H1 (cell line): ENCODE measurements around the gene GRIA4. TPM values are rescaled to one million over a fixed set of nuclear protein-coding genes. Genes with fewer than 3 reads are reported as not detected.

Source experiments
- CTCF ChIA-PET: fragments of 300-600 bp; sonication (Branson Sonifier 250); formaldehyde crosslinking; loops from one replicate; lab custom pipeline; 2021; ENCODE audit not compliant: partially characterized antibody; lab: Charles Lee
- POLR2A ChIA-PET: fragments of 300-600 bp; sonication (Branson Sonifier 250); formaldehyde crosslinking; loops from one replicate; lab custom pipeline; 2021; ENCODE audit warnings: inconsistent platforms; ENCODE audit not compliant: partially characterized antibody; lab: Charles Lee
- DNase-seq, 2 experiments: peaks; one replicate each; pipeline versions ENCODE4 v3.0.0 to v3.0.0-alpha.2; 2010 to 2022; ENCODE audit warnings: low spot score in 2 of 2, low read depth in 1 of 2, mixed read lengths in 1 of 2
- FAIRE-seq: peaks from 2 replicates; lab custom pipeline; 2011; peaks lifted over from hg19 to GRCh38; lab: Jason Lieb, UNC
- H2AFZ ChIP-seq: 2 replicates; pipeline ENCODE4 v1.8.1; 2012; ENCODE audit warnings: low read length, inconsistent platforms
- H2AK5ac ChIP-seq: 2 replicates; pipeline ENCODE4 v1.6.1; 2013; ENCODE audit warnings: low read depth, low read length
- H2BK120ac ChIP-seq: replicated peaks from 2 replicates; pipeline ENCODE3; 2013; ENCODE audit warnings: low read depth, low read length, inconsistent platforms
- H2BK12ac ChIP-seq: 2 replicates; pipeline ENCODE4 v1.6.1; 2013; ENCODE audit warnings: low read depth, low read length
- H2BK15ac ChIP-seq: 2 replicates; pipeline ENCODE4 v1.6.1; 2013; ENCODE audit warnings: low read length
- H2BK20ac ChIP-seq: 2 replicates; pipeline ENCODE4 v1.6.1; 2013; ENCODE audit warnings: low read length
- H2BK5ac ChIP-seq: 2 replicates; pipeline ENCODE4 v1.6.1; 2013; ENCODE audit warnings: low read depth, low read length
- H3K14ac ChIP-seq: 2 replicates; pipeline ENCODE4 v1.6.1; 2013; ENCODE audit warnings: inconsistent platforms; ENCODE audit not compliant: insufficient read length
- H3K18ac ChIP-seq: 2 replicates; pipeline ENCODE4 v1.6.1; 2013; ENCODE audit warnings: low read length; ENCODE audit errors: extremely low read depth
- H3K23ac ChIP-seq: 2 replicates; pipeline ENCODE4 v1.6.1; 2013; ENCODE audit warnings: inconsistent platforms; ENCODE audit not compliant: insufficient read length
- H3K23me2 ChIP-seq: 2 replicates; pipeline ENCODE4 v1.6.1; 2013; ENCODE audit warnings: low read depth, low read length
- H3K27ac ChIP-seq: 2 replicates; pipeline ENCODE4 v1.6.1; 2011; ENCODE audit warnings: low read depth, low read length, inconsistent platforms
- H3K27me3 ChIP-seq, 4 experiments: replicated peaks in 1 of 4; 1 replicate in 1 of 4; 2 replicates in 3 of 4; pipeline versions ENCODE4 v1.6.1 to v1.8.1; 2011 to 2013; ENCODE audit warnings: low read length in 3 of 4, mild to moderate bottlenecking in 3 of 4, inconsistent platforms in 2 of 4, mixed read lengths in 2 of 4, moderate library complexity in 1 of 4; ENCODE audit not compliant: control insufficient read depth in 3 of 4, insufficient read depth in 3 of 4; ENCODE audit errors: extremely low read depth in 1 of 4
- H3K36me3 ChIP-seq, 4 experiments: 2 replicates each; pipeline versions ENCODE4 v1.6.1 to v1.8.1; 2011 to 2013; ENCODE audit warnings: mild to moderate bottlenecking in 4 of 4, low read length in 3 of 4, moderate library complexity in 2 of 4, control low read depth in 1 of 4, inconsistent platforms in 1 of 4; ENCODE audit not compliant: insufficient read depth in 4 of 4, control insufficient read depth in 2 of 4
- H3K4ac ChIP-seq: replicated peaks from 2 replicates; pipeline ENCODE3; 2013; ENCODE audit warnings: low read length, low read depth, mixed read lengths, inconsistent platforms; ENCODE audit not compliant: insufficient read length
- H3K4me1 ChIP-seq, 4 experiments: replicated peaks in 1 of 4; 1 replicate in 1 of 4; 2 replicates in 3 of 4; pipeline versions ENCODE4 v1.6.1 to v1.8.1; 2011 to 2013; ENCODE audit warnings: low read length in 3 of 4, inconsistent platforms in 2 of 4, mixed read lengths in 1 of 4; ENCODE audit not compliant: insufficient read depth in 4 of 4, control insufficient read depth in 3 of 4
- H3K4me2 ChIP-seq, 2 experiments: 2 replicates each; pipeline versions ENCODE4 v1.6.1 to v1.8.1; 2011 to 2013; ENCODE audit warnings: low read depth in 2 of 2, low read length in 2 of 2, control low read depth in 1 of 2, inconsistent platforms in 1 of 2, mild to moderate bottlenecking in 1 of 2; ENCODE audit not compliant: insufficient read depth in 1 of 2
- H3K4me3 ChIP-seq, 4 experiments: fragments of 200-600, 300-600 bp in 1 of 4; sonication (generic), shearing (Covaris generic), sonication (Bioruptor Twin) in 1 of 4; 2 replicates each; pipeline versions ENCODE4 v1.5.1 to v1.8.1; 2011 to 2016; ENCODE audit warnings: low read length in 4 of 4, low read depth in 3 of 4, control low read depth in 2 of 4, inconsistent platforms in 2 of 4, mild to moderate bottlenecking in 2 of 4, mixed read lengths in 1 of 4, moderate library complexity in 1 of 4; ENCODE audit not compliant: insufficient read depth in 2 of 4; ENCODE audit errors: extremely low read depth in 1 of 4
- H3K56ac ChIP-seq: replicated peaks from 2 replicates; pipeline ENCODE3; 2013; ENCODE audit warnings: low read depth, mild to moderate bottlenecking, mixed read lengths, low read length, inconsistent platforms; ENCODE audit not compliant: insufficient read length
- H3K79me1 ChIP-seq: 2 replicates; pipeline ENCODE4 v1.6.1; 2013; ENCODE audit warnings: low read depth, low read length, control low read depth
- H3K79me2 ChIP-seq, 2 experiments: 2 replicates each; pipeline versions ENCODE4 v1.6.1 to v1.8.1; 2012 to 2013; ENCODE audit warnings: low read length in 2 of 2, mild to moderate bottlenecking in 2 of 2, inconsistent platforms in 1 of 2; ENCODE audit not compliant: insufficient read depth in 2 of 2, control insufficient read depth in 1 of 2
- H3K9ac ChIP-seq, 4 experiments: replicated peaks in 1 of 4; 1 replicate in 1 of 4; 2 replicates in 3 of 4; pipeline versions ENCODE4 v1.6.1 to v1.8.1; 2011 to 2013; ENCODE audit warnings: low read depth in 3 of 4, low read length in 3 of 4, control low read depth in 2 of 4, mild to moderate bottlenecking in 2 of 4, moderate library complexity in 2 of 4, inconsistent platforms in 1 of 4; ENCODE audit errors: extremely low read depth in 1 of 4
- H3K9me3 ChIP-seq, 2 experiments: 2 replicates each; pipeline versions ENCODE4 v1.6.1 to v1.8.1; 2012 to 2013; ENCODE audit warnings: mild to moderate bottlenecking in 2 of 2, moderate library complexity in 2 of 2, control low read depth in 1 of 2, inconsistent platforms in 1 of 2, low read depth in 1 of 2, low read length in 1 of 2, mixed read lengths in 1 of 2; ENCODE audit not compliant: insufficient read depth in 2 of 2
- H4K20me1 ChIP-seq, 2 experiments: replicated peaks in 1 of 2; 2 replicates each; pipeline versions ENCODE3 to v1.8.1; 2011 to 2013; ENCODE audit warnings: inconsistent platforms in 2 of 2, low read length in 2 of 2, mild to moderate bottlenecking in 1 of 2; ENCODE audit not compliant: insufficient read depth in 2 of 2, control insufficient read depth in 1 of 2
- H4K5ac ChIP-seq: 2 replicates; pipeline ENCODE4 v1.6.1; 2013; ENCODE audit warnings: low read length, low read depth, mixed read lengths, inconsistent platforms; ENCODE audit not compliant: insufficient read length
- H4K8ac ChIP-seq: 2 replicates; pipeline ENCODE4 v1.8.0; 2013; ENCODE audit warnings: mild to moderate bottlenecking, moderate library complexity, low read length, inconsistent platforms; ENCODE audit not compliant: insufficient read depth; ENCODE audit errors: extremely low read depth
- H4K91ac ChIP-seq: replicated peaks from 2 replicates; pipeline ENCODE3; 2013; ENCODE audit warnings: low read length, mixed read lengths, inconsistent platforms; ENCODE audit not compliant: insufficient read length
- ATF3 ChIP-seq: IDR thresholded peaks from 2 replicates; pipeline ENCODE4 v1.6.1; 2011; ENCODE audit warnings: low read depth, mild to moderate bottlenecking, low read length; ENCODE audit not compliant: insufficient read depth
- BCL11A ChIP-seq, 2 experiments: IDR thresholded peaks; one replicate each; pipeline ENCODE4 v1.6.1; 2011; ENCODE audit warnings: low read depth in 2 of 2, low read length in 2 of 2, mild to moderate bottlenecking in 2 of 2
- CREB1 ChIP-seq: IDR thresholded peaks from 2 replicates; pipeline ENCODE4 v1.6.1; 2012; ENCODE audit warnings: inconsistent platforms
- GABPA ChIP-seq: IDR thresholded peaks from 2 replicates; pipeline ENCODE4 v1.6.1; 2011; ENCODE audit warnings: mild to moderate bottlenecking, low read length, moderate library complexity, borderline replicate concordance; ENCODE audit not compliant: insufficient read depth
- GTF2F1 ChIP-seq: IDR thresholded peaks from 2 replicates; pipeline ENCODE4 v1.6.1; 2012; ENCODE audit warnings: low read depth, low read length, improper control_type of control experiment, borderline replicate concordance
- HDAC6 ChIP-seq: IDR thresholded peaks from one replicate; pipeline ENCODE4 v1.7.1; 2012; ENCODE audit warnings: low read depth, mild to moderate bottlenecking, inconsistent platforms, low read length, moderate library complexity
- MAX ChIP-seq: IDR thresholded peaks from 2 replicates; pipeline ENCODE4 v1.6.1; 2012; ENCODE audit warnings: inconsistent platforms
- PHF8 ChIP-seq: fragments of 200-600 bp; sonication (generic); conservative IDR thresholded peaks from 2 replicates; pipeline ENCODE4 v1.7.1; 2012; ENCODE audit warnings: low read depth, mild to moderate bottlenecking, inconsistent platforms, low read length, moderate library complexity
- POLR2A ChIP-seq, 2 experiments: IDR thresholded peaks; 1 replicate in 1 of 2; 2 replicates in 1 of 2; pipeline ENCODE4 v1.6.1; 2011; ENCODE audit warnings: low read depth in 2 of 2, low read length in 2 of 2, mild to moderate bottlenecking in 2 of 2; ENCODE audit errors: control extremely low read depth in 1 of 2
- POLR2AphosphoS5 ChIP-seq: IDR thresholded peaks from 2 replicates; pipeline ENCODE4 v1.6.1; 2011; ENCODE audit warnings: low read depth, low read length
- POU5F1 ChIP-seq: IDR thresholded peaks from 2 replicates; pipeline ENCODE4 v1.6.1; 2011; ENCODE audit warnings: low read depth, mild to moderate bottlenecking, low read length, moderate library complexity
- RFX5 ChIP-seq: IDR thresholded peaks from 2 replicates; pipeline ENCODE4 v1.6.1; 2011; ENCODE audit warnings: low read depth, low read length, improper control_type of control experiment, borderline replicate concordance
- SIN3A ChIP-seq, 2 experiments: IDR thresholded peaks in 1 of 2; conservative IDR thresholded peaks in 1 of 2; 2 replicates each; pipeline ENCODE4 v1.6.1; 2011 to 2012; ENCODE audit warnings: low read length in 2 of 2, improper control_type of control experiment in 1 of 2, low read depth in 1 of 2, mild to moderate bottlenecking in 1 of 2
- SIX5 ChIP-seq: IDR thresholded peaks from 2 replicates; pipeline ENCODE4 v1.6.1; 2011; ENCODE audit warnings: mild to moderate bottlenecking, low read depth, low read length
- TAF1 ChIP-seq: IDR thresholded peaks from 2 replicates; pipeline ENCODE4 v1.6.1; 2011; ENCODE audit warnings: mild to moderate bottlenecking, low read depth, low read length
- WGBS, 2 experiments: shearing (Covaris generic) in 1 of 2; methylation state at CpG; one replicate each; pipeline versions ENCODE4 v1.1.6 to v1.1.7; 2013 to 2015; ENCODE audit warnings: low lambda C conversion rate in 2 of 2, mixed read lengths in 2 of 2, inconsistent platforms in 1 of 2, low coverage in 1 of 2, missing lambda C conversion rate in 1 of 2; ENCODE audit not compliant: insufficient replicate concordance in 2 of 2, insufficient coverage in 1 of 2, insufficient read length in 1 of 2; ENCODE audit errors: extremely low coverage in 1 of 2, missing lambda C conversion rate in 1 of 2; 5-methylcytosine and 5-hydroxymethylcytosine counted together
- polyA plus RNA-seq, 7 experiments: library from polyadenylated mRNA; depleted of rRNA in 3 of 7; stranded (reverse) in 5 of 7; unstranded in 2 of 7; fragments of >200 nt in 5 of 7; fragments of 200-250 nt in 2 of 7; gene quantifications; 1 replicate in 5 of 7; 2 replicates in 1 of 7; 4 replicates in 1 of 7; pipeline versions ENCODE4 v1.2.1 to v1.2.3, GENCODE V29; 2011 to 2013; ENCODE audit warnings: missing spikeins in 2 of 7, mixed read lengths in 2 of 7
- total RNA-seq: library from RNA; stranded (reverse); fragmentation: NEBNext Ultra II Directional; extraction: Animal tissue kit (Norgen Biotek cat#: 25700); gene quantifications from 2 replicates; pipeline ENCODE4 v1.2.1, GENCODE V29; 2021

Gene GRIA4
- total and polyA plus RNA-seq, 2 of the 8 experiments (the other 6 are each of a cell fraction or from before 2014, with no cell fraction given) = 12.5 to 21.8 TPM

GRCh38 chr11:105852403-105852802 lies 242.5 kb downstream of the GRIA4 start:
- Histone ChIP-seq H3K4me3 (no peak overlapping the region), H2BK120ac (no peak overlapping the region), H4K20me1 (no peaks in the 10 kb centered on the region), H3K27ac (no peak overlapping the region), H4K91ac (no peak overlapping the region), H3K4ac (no peak overlapping the region), H2BK12ac (no peak overlapping the region), H3K18ac (no peak overlapping the region), H2AK5ac (no peak overlapping the region), H3K79me2 (no peaks in the 10 kb centered on the region), H3K23ac (no peak overlapping the region), H3K27me3 (no peaks in the 10 kb centered on the region), H3K36me3 (no peaks in the 10 kb centered on the region), H3K9me3 (no peaks in the 10 kb centered on the region), H3K4me1 (no peaks in the 10 kb centered on the region), H2BK20ac (no peak overlapping the region), H3K4me2 (no peak overlapping the region), H4K8ac (no peak overlapping the region), H3K79me1 (no peaks in the 10 kb centered on the region), H2BK15ac (no peak overlapping the region), H3K23me2 (no peaks in the 10 kb centered on the region; the same call in 1 of the 2 replicates), H4K5ac (no peak overlapping the region), H3K56ac (no peak overlapping the region), H2BK5ac (no peak overlapping the region), H3K14ac (no peak overlapping the region), H2AFZ (no peak overlapping the region), H3K9ac (no peak overlapping the region)
- no peak for DNase-seq
- FAIRE-seq = no peak
- WGBS, 2 experiments = 90% methylated on average over 3 of the region's 3 CpGs; no CpG with 5 or more reads in 1 of the 2 experiments
- CTCF ChIA-PET = interaction anchor here (4.7 kb wide), 1 partner anchor 10 kb away, joined by 33 read pairs; no protein-coding TSS in a partner anchor
- POLR2A ChIA-PET = no interaction called here
- TF ChIP-seq HDAC6 (no peak), POLR2A (IDR thresholded peaks at IDR 0.05; ENCODE audit: control extremely low read depth in 1 of 2, low read depth in 2 of 2, low read length in 2 of 2) (no peak), PHF8 (no peak), POU5F1 (no peak), SIN3A (conservative IDR thresholded peaks at IDR 0.05 in 1 of 2, IDR thresholded peaks at IDR 0.05 in 1 of 2; ENCODE audit: low read depth in 1 of 2, low read length in 2 of 2) (no peak), TAF1 (no peak), CREB1 (no peak), GABPA (no peak), SIX5 (no peak), MAX (no peak), GTF2F1 (no peak), POLR2AphosphoS5 (no peak), ATF3 (no peak), BCL11A (IDR thresholded peaks at IDR 0.05; ENCODE audit: low read depth in 2 of 2, low read length in 2 of 2) (no peak), RFX5 (no peak)
